ENCODE data around the gene MRPS25.

Gene MRPS25

GRCh38 chr3:15053541-15053940, 11.6 kb downstream of the MRPS25 start:
- TF ChIP-seq CTCF (conservative IDR thresholded peaks at IDR 0.05) (no peak), ZFX (IDR thresholded peaks at IDR 0.05) (no peak)
- no peak overlapping the region for H3K27ac ChIP-seq

- no peak for TF ChIP-seq CTCF (conservative IDR thresholded peaks at IDR 0.05)
- no peak for TF ChIP-seq ZFX (IDR thresholded peaks at IDR 0.05)
- no peak overlapping the region for H3K27ac ChIP-seq
Observed at GRCh38 chr3:15052335-15053242, 12.5 kb downstream of the MRPS25 start.

DNA sequence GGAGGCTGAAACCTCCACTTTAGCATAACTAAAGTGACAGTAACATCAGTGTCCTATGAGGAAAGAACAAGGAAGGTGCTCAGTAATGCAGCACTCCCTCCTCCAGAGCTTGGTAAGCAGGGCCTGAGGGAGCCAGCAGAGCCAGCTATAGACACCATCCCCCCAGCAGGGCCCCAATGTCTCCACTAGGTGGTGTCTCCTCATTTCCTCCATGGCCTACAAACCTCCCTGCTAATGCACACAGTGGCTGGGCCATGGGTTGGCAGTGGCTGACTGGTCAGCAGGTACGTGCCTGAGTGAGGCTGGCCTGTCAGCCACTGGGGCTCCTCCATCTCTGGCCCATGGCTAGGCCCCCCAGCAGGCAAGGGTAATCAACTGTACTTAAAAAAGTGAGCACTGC, 13.6 kb downstream of the MRPS25 start:
- no peak overlapping the region for H3K27ac ChIP-seq
- TF ChIP-seq CTCF (conservative IDR thresholded peaks at IDR 0.05) (peak; percentile 65), ZFX (IDR thresholded peaks at IDR 0.05) (no peak)

DNA sequence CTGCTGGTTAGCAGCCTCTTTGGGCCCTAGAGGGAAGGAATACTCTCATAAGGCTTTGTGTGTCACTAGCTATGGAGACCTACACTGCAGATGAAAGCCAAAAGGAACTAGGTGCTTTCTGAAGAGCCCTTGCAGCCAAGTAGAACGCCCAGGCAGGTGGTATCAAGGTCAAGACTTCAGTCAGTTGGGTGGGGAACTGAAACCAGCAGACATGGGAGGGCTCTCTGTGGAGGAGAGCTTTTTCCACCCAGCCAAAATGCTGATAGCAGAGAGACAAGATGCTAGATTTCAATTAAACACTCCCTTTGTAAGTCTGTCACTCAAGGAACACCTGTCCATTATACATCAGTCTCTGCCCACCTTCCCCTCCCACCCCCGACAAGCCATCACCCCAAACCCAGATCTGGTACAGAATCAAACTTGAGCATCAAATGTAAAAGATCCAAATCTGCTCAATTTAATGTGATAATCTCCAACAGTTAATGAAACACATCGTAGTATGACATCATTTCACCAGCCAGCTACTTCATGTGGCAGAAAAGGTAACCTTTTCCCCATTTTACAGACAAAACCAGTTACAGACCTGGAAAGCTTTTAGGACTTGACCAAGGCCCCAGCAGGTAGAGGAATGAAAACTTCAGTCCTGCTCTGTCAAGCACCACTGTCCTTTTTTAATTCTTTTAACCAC, 14.6 kb downstream of the MRPS25 start:
- H3K27ac ChIP-seq: no peak overlapping the region
- TF ChIP-seq ZFX (IDR thresholded peaks at IDR 0.05): no peak
- no peak for TF ChIP-seq CTCF (conservative IDR thresholded peaks at IDR 0.05)

- no peak for TF ChIP-seq CTCF (conservative IDR thresholded peaks at IDR 0.05)
- TF ChIP-seq ZFX (IDR thresholded peaks at IDR 0.05): no peak
- no peak overlapping the region for H3K27ac ChIP-seq
Observed at GRCh38 chr3:15049584-15049983, 15.5 kb downstream of the MRPS25 start.

DNA sequence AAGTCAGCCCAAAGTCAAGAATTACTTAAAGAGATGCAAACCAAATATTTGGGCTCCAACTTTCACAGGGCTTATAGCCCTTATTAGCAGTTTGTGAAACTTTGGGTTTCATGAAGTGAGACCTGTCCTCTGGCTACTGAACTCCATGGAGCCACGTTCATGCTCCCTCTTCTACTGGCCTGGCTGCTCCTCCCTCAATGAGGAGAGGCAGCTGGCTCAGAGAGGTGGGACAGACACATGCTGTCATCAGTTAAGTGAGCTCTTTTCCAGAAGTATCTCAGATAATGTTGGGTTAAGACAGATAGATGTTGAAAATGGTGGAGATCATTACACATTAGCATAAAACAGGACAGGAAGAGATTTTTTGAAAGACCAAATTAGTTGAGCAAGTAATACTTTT, 19.4 kb downstream of the MRPS25 start:
- no peak overlapping the region for H3K27ac ChIP-seq
- TF ChIP-seq CTCF (conservative IDR thresholded peaks at IDR 0.05) (no peak), ZFX (IDR thresholded peaks at IDR 0.05) (no peak)

DNA sequence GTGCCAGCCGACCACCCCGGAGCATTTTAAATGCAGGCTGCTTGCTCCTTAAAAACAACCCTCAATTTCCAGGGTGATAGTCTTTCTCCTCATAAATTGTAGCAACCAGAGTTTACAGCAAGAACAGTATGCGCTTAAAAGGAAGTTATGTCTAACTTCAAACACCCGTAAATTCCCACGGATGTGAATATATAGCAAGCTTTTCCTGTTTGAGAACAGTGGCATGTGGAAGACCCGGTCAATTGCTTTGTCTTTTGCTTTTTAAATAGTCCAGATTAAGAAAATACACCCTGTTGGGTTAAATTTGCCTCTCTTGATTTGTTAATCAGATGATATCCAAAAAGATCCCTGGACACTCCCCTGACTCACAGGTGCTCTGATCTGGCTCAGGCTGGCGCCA, 20.8 kb downstream of the MRPS25 start:
- TF ChIP-seq CTCF (conservative IDR thresholded peaks at IDR 0.05) (no peak), ZFX (IDR thresholded peaks at IDR 0.05) (no peak)
- no peak overlapping the region for H3K27ac ChIP-seq

Measured in C4-2B (cell line).